ENCODE measurements around the gene HSP90AA1. TPM values are rescaled to one million over a fixed set of nuclear protein-coding genes. Genes with fewer than 3 reads are reported as not detected.

HSP90AA1 gene
- total RNA-seq, 3 donors from 2014 or later, result 467 to 860 (median 474) TPM

- Histone ChIP-seq H3K4me1 (no peaks in the 10 kb centered on the region), H3K9me3 (no peaks in the 10 kb centered on the region), H3K27me3 (no peaks in the 10 kb centered on the region), H3K36me3 (peaks cover 31% of the 10 kb centered on the region), H3K27ac (peak overlapping the region in 1 of 2 donors; percentile 62), H3K4me3 (no peak overlapping the region)
- TF ChIP-seq CTCF (IDR thresholded peaks at IDR 0.05) (no peak), POLR2AphosphoS5 (IDR thresholded peaks at IDR 0.05) (no peak), POLR2A (IDR thresholded peaks at IDR 0.05) (no peak)
- DNase-seq (ENCODE audit: low spot score in 2 of 2), result no peak
- intact Hi-C loops (cut with DNase I; ENCODE audit: low total_unique reads), result loop anchor here (1.0 kb wide), 1 partner anchor 44 kb away; no protein-coding TSS in a partner anchor
Observed at GRCh38 chr14:102035914-102036313, 50.9 kb downstream of the HSP90AA1 start.

- DNase-seq (ENCODE audit: low spot score in 2 of 2), result no peak
- TF ChIP-seq POLR2A (IDR thresholded peaks at IDR 0.05), result no peak
- intact Hi-C loops (cut with DNase I; ENCODE audit: low total_unique reads), result no loop called here
Observed at GRCh38 chr14:102034301-102034700, 52.5 kb downstream of the HSP90AA1 start.

GRCh38 chr14:102033241-102033640, 53.6 kb downstream of the HSP90AA1 start:
- intact Hi-C loops (cut with DNase I; ENCODE audit: low total_unique reads), result no loop called here
- no peak for TF ChIP-seq CTCF (IDR thresholded peaks at IDR 0.05)
- TF ChIP-seq POLR2AphosphoS5 (IDR thresholded peaks at IDR 0.05), result no peak
- H3K27ac ChIP-seq, result no peak overlapping the region
- DNase-seq (ENCODE audit: low spot score in 2 of 2), result no peak
- H3K27me3 ChIP-seq, result no peaks in the 10 kb centered on the region
- H3K4me3 ChIP-seq, result no peak overlapping the region
- H3K9me3 ChIP-seq, result no peaks in the 10 kb centered on the region
- H3K36me3 ChIP-seq, result peaks cover 23% of the 10 kb centered on the region
- no peaks in the 10 kb centered on the region for H3K4me1 ChIP-seq

More at GRCh38 chr14:102034301-102034700, 52.5 kb downstream of the HSP90AA1 start:
- peak overlapping the region in 1 of 2 donors; percentile 62 for H3K27ac ChIP-seq
- H3K4me3 ChIP-seq, result no peak overlapping the region
- H3K27me3 ChIP-seq, result no peaks in the 10 kb centered on the region
- H3K36me3 ChIP-seq, result peaks cover 28% of the 10 kb centered on the region
- H3K4me1 ChIP-seq, result no peaks in the 10 kb centered on the region
- H3K9me3 ChIP-seq, result no peaks in the 10 kb centered on the region

Other genes starting within 250 kb of the HSP90AA1 start
- 100 to 1,000 TPM; 355 to 424 (median 391) TPM for gene DYNC1H1, start 122.5 kb downstream of the HSP90AA1 start, total RNA-seq
- 10 to 100 TPM; 19.5 to 42.0 (median 24.6) TPM for gene WDR20, start 52.9 kb upstream of the HSP90AA1 start, total RNA-seq
- gene MOK, start 218.1 kb upstream of the HSP90AA1 start, total RNA-seq, result 10 to 100 TPM; 13.0 to 29.0 (median 23.9) TPM
- 10 to 100 TPM in 2 of 3 donors, 1 to 10 TPM in 1; 8.5 to 16.8 (median 15.4) TPM for gene ZNF839, start 232.7 kb upstream of the HSP90AA1 start, total RNA-seq